Spinal cord (tissue), 10 donors: ENCODE measurements around the gene GTF3A. TPM values are rescaled to one million over a fixed set of nuclear protein-coding genes. Genes with fewer than 3 reads are reported as not detected.

Experiments used
- DNase-seq, 6 donors: peaks; one replicate each; pipeline versions ENCODE4 v3.0.0 to v3.0.0-alpha.2; 2013 to 2015; ENCODE audit warnings: low spot score in 6 of 6, low read depth in 4 of 6
- H3K27ac ChIP-seq: one replicate; pipeline ENCODE4 v1.5.1; 2013; ENCODE audit warnings: low read depth, low read length, control low read depth
- H3K27me3 ChIP-seq: one replicate; pipeline ENCODE4 v1.6.1; 2013; ENCODE audit warnings: low read length; ENCODE audit not compliant: control insufficient read depth, insufficient read depth
- H3K36me3 ChIP-seq: one replicate; pipeline ENCODE4 v1.6.1; 2013; ENCODE audit warnings: low read length; ENCODE audit not compliant: control insufficient read depth, insufficient read depth
- H3K4me1 ChIP-seq: one replicate; pipeline ENCODE4 v1.6.1; 2013; ENCODE audit warnings: low read length; ENCODE audit not compliant: control insufficient read depth, insufficient read depth
- H3K4me3 ChIP-seq: one replicate; pipeline ENCODE4 v1.5.1; 2013; ENCODE audit warnings: low read depth, low read length, control low read depth
- H3K9me3 ChIP-seq: one replicate; pipeline ENCODE4 v1.6.1; 2013; ENCODE audit warnings: low read length; ENCODE audit not compliant: control insufficient read depth, insufficient read depth
- WGBS: methylation state at CpG from one replicate; pipeline ENCODE4 v1.1.5; 2013; ENCODE audit warnings: missing lambda C conversion rate; ENCODE audit not compliant: insufficient coverage; 5-methylcytosine and 5-hydroxymethylcytosine counted together
- polyA plus RNA-seq, 2 donors: library from polyadenylated mRNA; unstranded; fragments of 120-200 nt; gene quantifications; one replicate each; pipeline ENCODE4 v1.2.1, GENCODE V29; 2013; ENCODE audit not compliant: insufficient read length in 2 of 2
- total RNA-seq, 2 donors: library from RNA; depleted of rRNA in 1 of 2; stranded (reverse); fragments of 120-200 nt in 1 of 2; fragments of >200 nt in 1 of 2; gene quantifications; one replicate each; pipeline versions ENCODE4 v1.2.3 to v1.2.4, GENCODE V29; 2013 to 2014
- donor health status: healthy.

Gene GTF3A
- total and polyA plus RNA-seq, 4 donors = 77.4 to 162 (median 113) TPM

DNA sequence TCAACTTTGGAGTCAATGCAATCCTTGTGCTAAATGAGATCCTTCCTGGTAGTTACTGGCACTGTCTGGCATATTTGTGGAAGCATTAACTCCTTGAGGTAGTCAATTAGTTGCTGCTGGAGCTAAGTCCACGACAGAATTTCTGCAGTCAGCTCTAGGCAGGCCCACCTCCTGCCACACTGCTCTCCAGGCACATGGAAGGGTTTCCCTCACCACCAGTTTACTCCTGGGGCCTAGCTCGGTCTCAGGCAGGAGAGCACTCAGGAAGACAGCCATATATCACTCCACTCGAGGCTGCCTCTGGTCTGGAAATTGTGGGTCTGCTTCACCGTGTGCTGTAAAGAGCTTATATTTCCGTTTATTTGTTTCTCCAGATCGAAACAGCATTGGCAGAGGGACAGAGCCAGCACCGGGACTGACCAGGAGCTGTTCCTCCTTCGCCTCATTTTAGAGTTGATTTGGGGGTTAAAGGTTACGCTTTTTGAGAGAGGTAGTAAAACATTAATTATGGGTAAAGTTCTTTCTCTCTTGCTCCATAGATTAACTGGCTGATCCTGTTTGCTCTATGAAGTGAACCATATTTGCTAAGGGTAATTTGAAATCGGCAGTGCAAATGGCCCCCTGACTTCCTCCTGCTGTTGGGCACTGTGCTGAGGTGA is 20.6 kb upstream of the GTF3A start:
- Histone ChIP-seq H3K27ac (no peak overlapping the region), H3K27me3 (no peaks in the 10 kb centered on the region)
- WGBS = 62% methylated on average over 10 of the region's 10 CpGs

GRCh38 chr13:27404680-27405079 is 19.7 kb upstream of the GTF3A start:
- Histone ChIP-seq H3K9me3 (no peaks in the 10 kb centered on the region), H3K27ac (no peak overlapping the region), H3K36me3 (no peaks in the 10 kb centered on the region), H3K4me3 (no peak overlapping the region), H3K4me1 (no peaks in the 10 kb centered on the region), H3K27me3 (no peaks in the 10 kb centered on the region)
- no peak for DNase-seq
- 84% methylated on average over 14 of the region's 17 CpGs for WGBS

More for the DNA sequence above, 20.6 kb upstream of the GTF3A start:
- Histone ChIP-seq H3K4me3 (no peak overlapping the region), H3K36me3 (no peaks in the 10 kb centered on the region), H3K9me3 (no peaks in the 10 kb centered on the region), H3K4me1 (no peaks in the 10 kb centered on the region)
- DNase-seq = no peak

GRCh38 chr13:27405546-27406134 is 18.8 kb upstream of the GTF3A start:
- H3K27ac ChIP-seq = no peak overlapping the region
- H3K27me3 ChIP-seq = no peaks in the 10 kb centered on the region
- DNase-seq = peak in 1 of 6 donors; percentile 15
- no peaks in the 10 kb centered on the region for H3K36me3 ChIP-seq
- 71% methylated on average over 5 of the region's 5 CpGs for WGBS
- no peaks in the 10 kb centered on the region for H3K9me3 ChIP-seq
- no peaks in the 10 kb centered on the region for H3K4me1 ChIP-seq
- no peak overlapping the region for H3K4me3 ChIP-seq

DNA sequence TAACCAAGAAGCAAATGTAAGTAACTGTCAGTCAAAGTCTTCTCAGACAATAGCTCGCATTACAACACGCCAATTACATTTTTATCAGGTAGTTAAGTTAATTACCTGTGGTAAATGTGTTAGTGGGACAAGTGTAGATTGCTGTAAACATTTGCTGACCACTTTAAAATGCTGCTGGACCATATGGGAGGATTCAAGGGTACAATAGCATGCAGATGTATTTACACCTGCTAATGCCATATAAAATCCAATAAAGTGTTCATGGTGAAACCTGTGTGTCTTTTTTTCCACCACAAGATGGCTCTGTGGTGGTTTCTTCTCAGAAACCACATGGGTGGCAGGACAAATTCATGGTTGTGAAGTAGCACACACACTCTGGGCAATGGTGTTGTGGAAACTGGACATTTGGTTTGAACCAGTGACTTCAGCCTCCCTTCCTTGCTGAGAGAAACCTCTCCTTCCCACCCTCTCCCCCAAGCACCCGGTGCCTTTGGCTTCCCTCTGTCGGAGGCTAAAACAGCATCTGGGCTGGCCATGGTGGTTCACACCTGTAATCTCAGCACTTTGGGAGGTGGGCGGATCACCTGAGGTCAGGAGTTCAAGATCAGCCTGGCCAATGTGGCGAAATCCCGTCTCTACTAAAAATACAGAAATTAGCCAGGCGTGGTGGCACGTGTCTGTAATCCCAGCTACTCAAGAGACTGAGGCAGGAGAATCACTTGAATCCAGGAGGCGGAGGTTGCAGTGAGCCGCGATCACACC is 18.1 kb upstream of the GTF3A start:
- Histone ChIP-seq H3K4me3 (no peak overlapping the region), H3K4me1 (no peaks in the 10 kb centered on the region), H3K9me3 (no peaks in the 10 kb centered on the region), H3K27ac (no peak overlapping the region), H3K27me3 (no peaks in the 10 kb centered on the region), H3K36me3 (no peaks in the 10 kb centered on the region)
- 88% methylated on average over 8 of the region's 12 CpGs for WGBS
- peak in 3 of 6 donors; percentile 20 to 79 (median 50) for DNase-seq

DNA sequence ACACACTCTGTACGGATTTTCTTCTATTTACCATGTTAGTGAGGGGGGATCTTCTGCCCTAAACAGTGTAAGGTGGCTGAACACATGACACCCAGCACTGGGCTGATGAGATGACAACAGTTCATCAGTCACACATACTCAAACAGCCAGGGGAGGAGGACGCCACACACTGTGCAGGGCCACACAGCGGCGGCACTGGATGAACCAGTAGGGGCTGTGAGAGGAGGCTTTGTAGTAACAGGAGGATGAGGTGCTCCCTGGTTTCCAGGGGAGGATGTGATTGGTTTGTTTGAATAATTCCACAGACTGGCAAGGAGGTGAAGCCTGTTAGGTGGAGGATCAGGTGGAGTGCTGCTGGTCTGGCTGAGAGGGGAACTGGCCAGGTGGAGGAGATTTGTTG is 16.3 kb upstream of the GTF3A start:
- no peaks in the 10 kb centered on the region for H3K36me3 ChIP-seq
- H3K4me1 ChIP-seq = no peaks in the 10 kb centered on the region
- H3K9me3 ChIP-seq = no peaks in the 10 kb centered on the region
- H3K27ac ChIP-seq = no peak overlapping the region
- H3K4me3 ChIP-seq = no peak overlapping the region
- 71% methylated on average over 2 of the region's 4 CpGs for WGBS
- no peak for DNase-seq
- H3K27me3 ChIP-seq = no peaks in the 10 kb centered on the region

- WGBS = 50% methylated on average over 1 of the region's 2 CpGs
- no peak overlapping the region for H3K27ac ChIP-seq
- no peaks in the 10 kb centered on the region for H3K27me3 ChIP-seq
- H3K4me3 ChIP-seq = no peak overlapping the region
- no peak for DNase-seq
- H3K4me1 ChIP-seq = no peaks in the 10 kb centered on the region
- no peaks in the 10 kb centered on the region for H3K36me3 ChIP-seq
- no peaks in the 10 kb centered on the region for H3K9me3 ChIP-seq
These were observed 15.4 kb upstream of the GTF3A start for GRCh38 chr13:27409013-27409412.

DNA sequence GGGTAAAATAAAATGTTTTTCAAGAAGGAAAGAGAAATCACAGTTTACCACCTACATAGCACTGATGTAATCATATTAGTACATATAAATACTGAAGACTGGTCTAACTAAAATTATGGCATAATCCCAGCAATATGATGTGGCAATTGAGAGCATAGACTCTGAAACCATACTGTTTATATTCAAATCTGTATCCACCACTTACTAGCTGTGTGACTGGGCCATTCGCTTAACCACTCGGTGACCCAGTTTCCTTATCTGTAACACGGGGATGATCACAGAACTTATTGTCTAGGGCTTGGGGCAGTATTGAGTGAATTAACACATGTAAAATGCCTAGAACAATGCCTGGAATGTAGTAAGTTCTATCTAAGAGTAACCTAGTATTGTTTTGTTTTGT is 13.1 kb upstream of the GTF3A start:
- no peaks in the 10 kb centered on the region for H3K4me1 ChIP-seq
- WGBS = 83% methylated on average over 3 of the region's 3 CpGs
- DNase-seq = no peak
- H3K27ac ChIP-seq = no peak overlapping the region
- H3K36me3 ChIP-seq = no peaks in the 10 kb centered on the region
- H3K4me3 ChIP-seq = no peak overlapping the region
- H3K9me3 ChIP-seq = no peaks in the 10 kb centered on the region
- no peaks in the 10 kb centered on the region for H3K27me3 ChIP-seq

DNA sequence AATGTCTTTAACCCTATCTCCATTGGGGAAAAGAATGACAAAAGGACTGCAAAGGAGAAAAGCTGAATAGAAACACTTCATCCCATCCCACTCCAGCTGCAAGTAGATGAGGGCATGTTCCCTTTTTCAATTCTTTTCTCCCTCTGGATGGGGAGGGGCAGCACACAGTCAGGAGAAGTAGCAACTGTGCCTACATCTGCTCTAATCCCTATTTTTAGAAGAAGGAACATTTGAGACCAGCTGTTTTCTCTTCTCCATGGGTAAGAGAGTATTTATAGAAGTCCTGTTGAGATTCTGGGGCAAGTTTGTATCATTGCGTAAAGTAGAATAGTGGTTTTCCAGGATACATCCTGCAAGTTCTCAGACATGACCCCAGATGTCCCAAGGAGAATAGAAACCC is 9.3 kb upstream of the GTF3A start:
- WGBS = no CpG with 5 or more reads among the region's 1 CpG
- Histone ChIP-seq H3K4me1 (no peaks in the 10 kb centered on the region), H3K9me3 (no peaks in the 10 kb centered on the region), H3K36me3 (no peaks in the 10 kb centered on the region), H3K27ac (no peak overlapping the region), H3K4me3 (no peak overlapping the region), H3K27me3 (no peaks in the 10 kb centered on the region)
- DNase-seq = peak in 1 of 6 donors; percentile 25

DNA sequence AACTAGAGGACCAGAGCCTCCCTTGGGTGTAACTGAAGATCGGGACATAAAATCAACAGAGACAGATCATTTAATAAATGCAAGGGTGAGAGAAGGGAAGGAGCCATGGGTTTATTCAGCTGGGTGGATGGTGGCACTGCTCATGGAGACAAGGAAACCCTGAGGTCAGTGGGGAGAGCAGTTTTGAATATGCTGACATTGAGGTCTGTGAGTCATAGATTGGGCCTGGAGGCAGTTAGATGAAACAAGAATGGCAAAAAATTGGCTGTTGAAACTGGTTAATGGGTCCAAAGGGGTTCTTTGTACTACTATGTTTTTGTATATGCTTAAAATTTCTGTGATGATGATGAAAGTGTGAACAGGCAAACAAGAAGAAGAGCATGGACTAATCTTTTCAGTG is 5.1 kb upstream of the GTF3A start:
- no CpG with 5 or more reads among the region's 1 CpG for WGBS
- Histone ChIP-seq H3K4me3 (no peak overlapping the region), H3K9me3 (no peaks in the 10 kb centered on the region), H3K27ac (no peak overlapping the region), H3K27me3 (no peaks in the 10 kb centered on the region), H3K36me3 (no peaks in the 10 kb centered on the region), H3K4me1 (peaks cover 3% of the 10 kb centered on the region)
- DNase-seq = no peak
